Tibial artery (tissue), 4 donors: ENCODE results near the gene UNCX.
"Not testable (repeated sequence)": the region's sequence is repeated elsewhere in the genome, so short reads cannot be mapped to it uniquely, and the experiment has no call there.

ENCODE experiments used
- DNase-seq, 2 donors: peaks; one replicate each; pipeline ENCODE4 v3.0.0-alpha.2; 2019
- H3K27ac ChIP-seq, 2 donors: fragments of 200-600 bp; sonication (generic) in 1 of 2; 1 replicate in 1 of 2; 2 replicates in 1 of 2; pipeline ENCODE4 v1.5.1; 2018 to 2019; ENCODE audit warnings: mild to moderate bottlenecking in 1 of 2
- H3K27me3 ChIP-seq, 2 donors: fragments of 200-600 bp; sonication (generic) in 1 of 2; one replicate each; pipeline versions ENCODE4 v1.5.1 to v1.6.0; 2016 to 2019
- H3K36me3 ChIP-seq, 3 donors: fragments of 200-600 bp; sonication (generic) in 2 of 3; one replicate each; pipeline ENCODE4 v1.5.1; 2016 to 2019; ENCODE audit warnings: mild to moderate bottlenecking in 2 of 3
- H3K4me1 ChIP-seq, 4 donors: fragments of 200-600 bp; sonication (generic) in 2 of 4; 1 replicate in 3 of 4; 2 replicates in 1 of 4; pipeline ENCODE4 v1.5.1; 2016 to 2019
- H3K4me3 ChIP-seq, 2 donors: fragments of 200-600 bp; sonication (generic) in 1 of 2; 1 replicate in 1 of 2; 2 replicates in 1 of 2; pipeline ENCODE4 v1.5.1; 2018 to 2019; ENCODE audit warnings: mild to moderate bottlenecking in 2 of 2
- H3K9me3 ChIP-seq, 3 donors: fragments of 200-600 bp; sonication (generic) in 1 of 3; one replicate each; pipeline ENCODE4 v1.5.1; 2016 to 2019
- intact Hi-C: fragments of 100-400 bp; cut with DNase I; formaldehyde crosslinking; loops from one replicate; pipeline ENCODE4 v1.15.0; 2023; ENCODE audit warnings: low total_unique reads
- TF ChIP-seq, protein P1 (sequence below), 2 experiments: fragments of 200-600 bp in 1 of 2; fragments of 450-650 bp in 1 of 2; IDR thresholded peaks; one replicate each; pipeline ENCODE4 v1.5.1; 2017 to 2019; ENCODE audit warnings: antibody characterized with exemption in 2 of 2, mild to moderate bottlenecking in 1 of 2, moderate library complexity in 1 of 2

UNCX gene

DNA sequence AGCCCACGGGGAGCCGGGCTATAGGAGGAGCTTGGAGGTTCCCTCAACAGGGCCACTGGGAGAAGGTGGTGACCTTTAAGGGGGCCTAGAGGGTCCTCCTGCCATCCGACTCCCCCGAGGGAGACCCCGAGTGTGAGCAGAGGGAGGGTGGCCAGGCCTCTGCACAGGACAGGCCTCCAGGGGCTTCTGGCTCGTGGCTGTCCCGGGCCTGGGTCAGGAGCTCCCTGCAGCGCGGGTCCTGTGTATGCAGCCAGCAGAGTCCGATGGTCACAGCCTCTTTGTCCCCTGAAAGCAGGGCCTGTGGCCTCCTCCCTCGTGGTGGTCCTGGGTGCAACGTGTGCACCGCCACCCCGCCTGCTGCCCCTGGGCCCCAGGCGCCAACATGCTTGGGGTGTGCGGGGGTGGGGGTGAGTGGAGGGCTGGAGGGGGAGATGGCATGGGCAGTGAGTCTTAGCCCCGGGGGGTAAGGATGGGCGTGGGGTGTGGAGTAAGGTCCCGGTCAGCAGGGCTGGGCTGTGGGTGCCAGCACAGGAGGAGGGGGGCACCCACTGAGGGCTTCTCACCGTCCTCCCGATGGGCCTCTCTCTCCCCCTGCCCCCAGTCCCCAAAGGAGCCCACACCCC, 27.1 kb downstream of the UNCX start:
- TF ChIP-seq, protein P1, sequence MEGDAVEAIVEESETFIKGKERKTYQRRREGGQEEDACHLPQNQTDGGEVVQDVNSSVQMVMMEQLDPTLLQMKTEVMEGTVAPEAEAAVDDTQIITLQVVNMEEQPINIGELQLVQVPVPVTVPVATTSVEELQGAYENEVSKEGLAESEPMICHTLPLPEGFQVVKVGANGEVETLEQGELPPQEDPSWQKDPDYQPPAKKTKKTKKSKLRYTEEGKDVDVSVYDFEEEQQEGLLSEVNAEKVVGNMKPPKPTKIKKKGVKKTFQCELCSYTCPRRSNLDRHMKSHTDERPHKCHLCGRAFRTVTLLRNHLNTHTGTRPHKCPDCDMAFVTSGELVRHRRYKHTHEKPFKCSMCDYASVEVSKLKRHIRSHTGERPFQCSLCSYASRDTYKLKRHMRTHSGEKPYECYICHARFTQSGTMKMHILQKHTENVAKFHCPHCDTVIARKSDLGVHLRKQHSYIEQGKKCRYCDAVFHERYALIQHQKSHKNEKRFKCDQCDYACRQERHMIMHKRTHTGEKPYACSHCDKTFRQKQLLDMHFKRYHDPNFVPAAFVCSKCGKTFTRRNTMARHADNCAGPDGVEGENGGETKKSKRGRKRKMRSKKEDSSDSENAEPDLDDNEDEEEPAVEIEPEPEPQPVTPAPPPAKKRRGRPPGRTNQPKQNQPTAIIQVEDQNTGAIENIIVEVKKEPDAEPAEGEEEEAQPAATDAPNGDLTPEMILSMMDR (IDR thresholded peaks at IDR 0.05) = no peak
- Histone ChIP-seq H3K4me3 (no peak overlapping the region), H3K9me3 (no peaks in the 10 kb centered on the region), H3K27ac (no peak overlapping the region), H3K4me1 (no peaks in the 10 kb centered on the region), H3K36me3 (no peaks in the 10 kb centered on the region), H3K27me3 (peaks cover 0 to 81% of the 10 kb centered on the region in 2 donors)
- intact Hi-C loops = loop anchor here (10.0 kb wide), 1 partner anchor 1015 kb away; no protein-coding TSS in a partner anchor
- DNase-seq = no peak

DNA sequence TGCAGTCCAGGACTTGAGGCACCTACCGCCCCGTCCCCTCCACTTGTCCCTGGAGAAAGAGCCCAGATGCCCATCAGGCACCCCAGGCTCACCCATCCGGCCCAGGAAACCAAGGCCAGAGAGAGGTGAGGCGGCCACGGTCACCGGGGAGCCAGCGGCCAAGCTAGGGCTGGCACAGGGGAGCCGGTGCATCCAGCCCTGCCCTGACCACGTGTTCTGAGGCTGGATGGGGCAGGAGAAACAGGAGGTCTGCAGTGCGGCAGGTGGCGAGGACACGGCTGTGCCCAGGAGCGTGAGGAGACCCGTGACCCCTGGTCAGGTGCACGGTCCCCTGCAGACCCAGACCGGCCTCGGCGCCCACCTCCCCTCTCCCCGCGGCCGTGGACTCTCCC, 27.6 kb downstream of the UNCX start:
- no peak overlapping the region for H3K4me3 ChIP-seq
- intact Hi-C loops = no loop called here
- H3K4me1 ChIP-seq = no peaks in the 10 kb centered on the region
- H3K27me3 ChIP-seq = peaks cover 0 to 81% of the 10 kb centered on the region in 2 donors
- TF ChIP-seq, protein P1 (IDR thresholded peaks at IDR 0.05) = no peak
- no peak overlapping the region for H3K27ac ChIP-seq
- no peaks in the 10 kb centered on the region for H3K9me3 ChIP-seq
- no peak for DNase-seq
- H3K36me3 ChIP-seq = no peaks in the 10 kb centered on the region

- DNase-seq, H3K36me3 ChIP-seq, H3K4me1 ChIP-seq, H3K9me3 ChIP-seq, H3K4me3 ChIP-seq, intact Hi-C loops, H3K27ac ChIP-seq: not testable (repeated sequence)
- peaks cover 0 to 79% of the 10 kb centered on the region in 2 donors for H3K27me3 ChIP-seq
These were observed 28.4 kb downstream of the UNCX start for GRCh38 chr7:1261036-1261435.

DNA sequence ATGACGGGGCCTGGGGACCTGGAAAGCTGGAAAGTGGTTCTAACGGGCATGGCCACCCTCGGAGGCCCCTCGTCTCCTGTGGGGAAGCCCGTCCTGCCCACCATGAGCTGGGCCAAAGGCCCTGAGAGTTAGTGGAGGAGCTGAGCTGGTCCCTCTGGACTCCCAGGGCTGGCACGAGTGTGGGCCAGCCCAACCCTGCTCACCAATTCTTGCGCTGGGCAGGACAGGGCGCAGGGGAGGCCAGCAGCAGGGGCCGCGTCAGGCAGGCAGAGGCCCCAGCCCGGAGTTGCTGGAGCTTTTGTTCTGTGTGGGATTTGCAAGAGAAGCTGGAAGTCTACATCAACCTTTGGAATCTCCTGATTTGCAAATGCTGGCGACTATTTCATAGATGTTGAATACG, 29.8 kb downstream of the UNCX start:
- Histone ChIP-seq H3K9me3 (no peaks in the 10 kb centered on the region), H3K27me3 (peaks cover 0 to 76% of the 10 kb centered on the region in 2 donors), H3K27ac (no peak overlapping the region), H3K4me3 (no peak overlapping the region), H3K36me3 (no peaks in the 10 kb centered on the region), H3K4me1 (no peaks in the 10 kb centered on the region)
- intact Hi-C loops = no loop called here
- TF ChIP-seq, protein P1 (IDR thresholded peaks at IDR 0.05) = no peak
- DNase-seq = no peak

DNA sequence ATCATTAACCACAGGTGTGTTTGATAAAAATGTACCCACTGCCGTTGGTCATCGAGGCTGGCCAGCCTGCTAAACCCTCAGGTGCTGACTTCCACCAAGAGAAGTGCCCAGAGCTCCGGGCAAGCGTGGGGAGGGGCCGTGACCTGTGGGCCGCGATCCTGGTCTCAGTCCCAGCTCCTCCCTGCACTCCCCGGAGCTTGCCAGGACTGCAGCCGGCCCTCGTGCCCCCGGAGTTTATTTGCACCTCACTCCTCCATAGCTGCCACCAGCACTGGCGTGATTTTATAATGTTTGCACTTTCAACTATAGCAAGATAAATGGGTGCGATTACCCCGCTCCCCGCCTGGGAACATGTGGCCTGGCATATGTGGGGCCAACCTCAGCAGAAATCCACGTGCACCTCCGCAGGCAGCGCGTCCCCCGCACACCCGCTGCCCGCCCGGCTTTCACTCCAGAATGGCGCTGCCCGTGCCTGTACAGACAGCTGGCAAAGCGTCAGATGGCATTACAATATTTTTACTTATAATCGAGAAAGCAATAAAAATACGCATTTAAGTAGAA, 30.8 kb downstream of the UNCX start:
- no peak for DNase-seq
- no peaks in the 10 kb centered on the region for H3K9me3 ChIP-seq
- TF ChIP-seq, protein P1 (IDR thresholded peaks at IDR 0.05) = no peak
- intact Hi-C loops = no loop called here
- no peak overlapping the region for H3K4me3 ChIP-seq
- H3K27me3 ChIP-seq = peaks cover 0 to 82% of the 10 kb centered on the region in 2 donors
- H3K36me3 ChIP-seq = no peaks in the 10 kb centered on the region
- H3K27ac ChIP-seq = no peak overlapping the region
- no peaks in the 10 kb centered on the region for H3K4me1 ChIP-seq

- Histone ChIP-seq H3K27ac (no peak overlapping the region), H3K9me3 (no peaks in the 10 kb centered on the region), H3K27me3 (peaks cover 0 to 86% of the 10 kb centered on the region in 2 donors), H3K36me3 (no peaks in the 10 kb centered on the region), H3K4me3 (no peak overlapping the region), H3K4me1 (no peaks in the 10 kb centered on the region)
- TF ChIP-seq, protein P1 (IDR thresholded peaks at IDR 0.05) = no peak
- intact Hi-C loops = no loop called here
- DNase-seq = no peak
These were observed 31.9 kb downstream of the UNCX start for GRCh38 chr7:1264345-1265280.
